ENCODE results near the gene GALNT10. TPM values are rescaled to one million over a fixed set of nuclear protein-coding genes. Genes with fewer than 3 reads are reported as not detected.

The GALNT10 gene
- total RNA-seq, 4 donors from 2014 or later = 5.7 to 25.2 (median 9.7) TPM

GRCh38 chr5:154181161-154181560, 9.4 kb upstream of the GALNT10 start:
- TF ChIP-seq POLR2A (IDR thresholded peaks at IDR 0.05) = no peak
- DNase-seq (ENCODE audit: low spot score in 2 of 2) = no peak
- intact Hi-C loops (cut with DNase I; ENCODE audit: low total_unique reads) = loop anchor here (5.0 kb wide), 2 partner anchors 109 to 221 kb away; no protein-coding TSS in a partner anchor

GRCh38 chr5:154189256-154189818, 1.2 kb upstream of the GALNT10 start:
- TF ChIP-seq POLR2A (IDR thresholded peaks at IDR 0.05) (no peak), CTCF (IDR thresholded peaks at IDR 0.05) (no peak)
- WGBS, 2 donors = 12 to 17% methylated on average over 21 to 25 of the region's 25 CpGs
- H3K4me3 ChIP-seq (ENCODE audit: low read depth, poor library complexity, severe bottlenecking) = peak overlapping the region; percentile 63
- no peak for DNase-seq (ENCODE audit: low spot score in 2 of 2)
- intact Hi-C loops (cut with DNase I; ENCODE audit: low total_unique reads) = no loop called here

More at GRCh38 chr5:154181161-154181560, 9.4 kb upstream of the GALNT10 start:
- no peak overlapping the region for H3K4me3 ChIP-seq (ENCODE audit: low read depth, poor library complexity, severe bottlenecking)
- 92 to 96% methylated on average over 1 of the region's 1 CpG for WGBS, 2 donors

GRCh38 chr5:154189819-154190594, 526 bp upstream of the GALNT10 start:
- no peak for TF ChIP-seq POLR2A (IDR thresholded peaks at IDR 0.05)
- WGBS, 2 donors = 0% methylated on average over 60 of the region's 67 CpGs; no CpG with 5 or more reads in 1 of the 2 donors
- DNase-seq (ENCODE audit: low spot score in 2 of 2) = peak; percentile 69 to 97
- intact Hi-C loops (cut with DNase I; ENCODE audit: low total_unique reads) = no loop called here
- H3K4me3 ChIP-seq (ENCODE audit: low read depth, poor library complexity, severe bottlenecking) = peak overlapping the region; percentile 63

GRCh38 chr5:154191467-154192261, 1.1 kb downstream of the GALNT10 start:
- no peak for DNase-seq (ENCODE audit: low spot score in 2 of 2)
- WGBS, 2 donors = 12% methylated on average over 10 of the region's 10 CpGs
- intact Hi-C loops (cut with DNase I; ENCODE audit: low total_unique reads) = no loop called here
- no peak for TF ChIP-seq POLR2A (IDR thresholded peaks at IDR 0.05)
- H3K4me3 ChIP-seq (ENCODE audit: low read depth, poor library complexity, severe bottlenecking) = no peak overlapping the region

GRCh38 chr5:154193283-154193682, 2.8 kb downstream of the GALNT10 start:
- WGBS, 2 donors = 64 to 77% methylated on average over 3 of the region's 3 CpGs
- intact Hi-C loops (cut with DNase I; ENCODE audit: low total_unique reads) = no loop called here
- no peak overlapping the region for H3K4me3 ChIP-seq (ENCODE audit: low read depth, poor library complexity, severe bottlenecking)
- no peak for DNase-seq (ENCODE audit: low spot score in 2 of 2)
- TF ChIP-seq CTCF (IDR thresholded peaks at IDR 0.05) (no peak), POLR2A (IDR thresholded peaks at IDR 0.05) (no peak)

- 68 to 81% methylated on average over 1 of the region's 1 CpG for WGBS, 2 donors
- TF ChIP-seq CTCF (IDR thresholded peaks at IDR 0.05) = no peak
- no peak for TF ChIP-seq POLR2A (IDR thresholded peaks at IDR 0.05)
- DNase-seq (ENCODE audit: low spot score in 2 of 2) = no peak
- intact Hi-C loops (cut with DNase I; ENCODE audit: low total_unique reads) = no loop called here
- no peak overlapping the region for H3K4me3 ChIP-seq (ENCODE audit: low read depth, poor library complexity, severe bottlenecking)
These were observed 3.2 kb downstream of the GALNT10 start for GRCh38 chr5:154193701-154194121.

Measured in lower leg skin (tissue), 4 donors.